Measurements from ENCODE around the gene ABLIM1. TPM values are rescaled to one million over a fixed set of nuclear protein-coding genes. Genes with fewer than 3 reads are reported as not detected.

Gene ABLIM1
- total RNA-seq, 1 experiment from 2014 or later = 89.4 TPM

GRCh38 chr10:114593240-114593792, 64.8 kb downstream of the ABLIM1 start:
- BruUV-seq (replicated peaks) = no TSS peak
- Mint-ChIP-seq H3K27ac (ENCODE audit: unreplicated experiment) (no peak overlapping the region), H3K4me1 (ENCODE audit: low read depth, unreplicated experiment) (no peaks in the 10 kb centered on the region), H3K4me3 (ENCODE audit: low read depth, unreplicated experiment) (no peak overlapping the region), H3K36me3 (ENCODE audit: insufficient read depth, unreplicated experiment) (no peaks in the 10 kb centered on the region), H3K27me3 (ENCODE audit: unreplicated experiment) (no peaks in the 10 kb centered on the region), H3K9me3 (ENCODE audit: low read depth, unreplicated experiment) (peaks cover 3% of the 10 kb centered on the region)
- intact Hi-C loops (cut with micrococcal nuclease; ENCODE audit: unreplicated experiment) = no loop called here
- CTCF ChIA-PET = no interaction called here
- no peak for DNase-seq
- TF ChIP-seq CTCF (IDR thresholded peaks at IDR 0.05; ENCODE audit: unreplicated experiment) = no peak

- peaks cover 3% of the 10 kb centered on the region for H3K9me3 Mint-ChIP-seq (ENCODE audit: low read depth, unreplicated experiment)
- no peaks in the 10 kb centered on the region for H3K4me1 Mint-ChIP-seq (ENCODE audit: low read depth, unreplicated experiment)
- no peak overlapping the region for H3K27ac Mint-ChIP-seq (ENCODE audit: unreplicated experiment)
- intact Hi-C loops (cut with micrococcal nuclease; ENCODE audit: unreplicated experiment) = no loop called here
- CTCF ChIA-PET = no interaction called here
- no TSS peak for BruUV-seq (replicated peaks)
- no peaks in the 10 kb centered on the region for H3K27me3 Mint-ChIP-seq (ENCODE audit: unreplicated experiment)
- TF ChIP-seq CTCF (IDR thresholded peaks at IDR 0.05; ENCODE audit: unreplicated experiment) = no peak
- no peak for DNase-seq
- H3K4me3 Mint-ChIP-seq (ENCODE audit: low read depth, unreplicated experiment) = no peak overlapping the region
- H3K36me3 Mint-ChIP-seq (ENCODE audit: insufficient read depth, unreplicated experiment) = peaks cover 5% of the 10 kb centered on the region
Observed at GRCh38 chr10:114590993-114591392, 67.1 kb downstream of the ABLIM1 start.

- Mint-ChIP-seq H3K4me3 (ENCODE audit: low read depth, unreplicated experiment) (no peak overlapping the region), H3K4me1 (ENCODE audit: low read depth, unreplicated experiment) (no peaks in the 10 kb centered on the region), H3K36me3 (ENCODE audit: insufficient read depth, unreplicated experiment) (peaks cover 5% of the 10 kb centered on the region), H3K27ac (ENCODE audit: unreplicated experiment) (no peak overlapping the region), H3K9me3 (ENCODE audit: low read depth, unreplicated experiment) (no peaks in the 10 kb centered on the region), H3K27me3 (ENCODE audit: unreplicated experiment) (no peaks in the 10 kb centered on the region)
- intact Hi-C loops (cut with micrococcal nuclease; ENCODE audit: unreplicated experiment) = no loop called here
- CTCF ChIA-PET = no interaction called here
- BruUV-seq (replicated peaks) = no TSS peak
- TF ChIP-seq CTCF (IDR thresholded peaks at IDR 0.05; ENCODE audit: unreplicated experiment) = no peak
- no peak for DNase-seq
Observed at GRCh38 chr10:114584419-114584818, 73.7 kb downstream of the ABLIM1 start.

- TF ChIP-seq CTCF (IDR thresholded peaks at IDR 0.05; ENCODE audit: unreplicated experiment) = no peak
- no peaks in the 10 kb centered on the region for H3K9me3 Mint-ChIP-seq (ENCODE audit: low read depth, unreplicated experiment)
- H3K4me3 Mint-ChIP-seq (ENCODE audit: low read depth, unreplicated experiment) = no peak overlapping the region
- DNase-seq = no peak
- no peaks in the 10 kb centered on the region for H3K4me1 Mint-ChIP-seq (ENCODE audit: low read depth, unreplicated experiment)
- H3K27me3 Mint-ChIP-seq (ENCODE audit: unreplicated experiment) = no peaks in the 10 kb centered on the region
- CTCF ChIA-PET = no interaction called here
- H3K36me3 Mint-ChIP-seq (ENCODE audit: insufficient read depth, unreplicated experiment) = no peaks in the 10 kb centered on the region
- intact Hi-C loops (cut with micrococcal nuclease; ENCODE audit: unreplicated experiment) = no loop called here
- no TSS peak for BruUV-seq (replicated peaks)
- no peak overlapping the region for H3K27ac Mint-ChIP-seq (ENCODE audit: unreplicated experiment)
Observed at GRCh38 chr10:114581071-114581470, 77.0 kb downstream of the ABLIM1 start.
